A549 (cell line): ENCODE results near the gene VAPB.

Experiments used
- POLR2A ChIP-seq: IDR thresholded peaks from 2 replicates; pipeline ENCODE4 v1.6.1; 2012; ENCODE audit warnings: mild to moderate bottlenecking, low read length
- RFX5 ChIP-seq: fragments of 450-650 bp; IDR thresholded peaks from 2 replicates; pipeline ENCODE4 v1.7.1; 2014; ENCODE audit warnings: antibody characterized with exemption, mild to moderate bottlenecking, moderate library complexity
- SMC3 ChIP-seq: fragments of >200 bp; sonication (Bioruptor Twin); formaldehyde crosslinking; IDR thresholded peaks from 3 replicates; pipeline ENCODE4 v1.6.1; 2018; ENCODE audit warnings: inconsistent platforms
- TF ChIP-seq, protein P1 (sequence below): fragments of >200 bp; sonication (Bioruptor Twin); formaldehyde crosslinking; IDR thresholded peaks from 3 replicates; pipeline ENCODE4 v1.5.1; 2016

DNA sequence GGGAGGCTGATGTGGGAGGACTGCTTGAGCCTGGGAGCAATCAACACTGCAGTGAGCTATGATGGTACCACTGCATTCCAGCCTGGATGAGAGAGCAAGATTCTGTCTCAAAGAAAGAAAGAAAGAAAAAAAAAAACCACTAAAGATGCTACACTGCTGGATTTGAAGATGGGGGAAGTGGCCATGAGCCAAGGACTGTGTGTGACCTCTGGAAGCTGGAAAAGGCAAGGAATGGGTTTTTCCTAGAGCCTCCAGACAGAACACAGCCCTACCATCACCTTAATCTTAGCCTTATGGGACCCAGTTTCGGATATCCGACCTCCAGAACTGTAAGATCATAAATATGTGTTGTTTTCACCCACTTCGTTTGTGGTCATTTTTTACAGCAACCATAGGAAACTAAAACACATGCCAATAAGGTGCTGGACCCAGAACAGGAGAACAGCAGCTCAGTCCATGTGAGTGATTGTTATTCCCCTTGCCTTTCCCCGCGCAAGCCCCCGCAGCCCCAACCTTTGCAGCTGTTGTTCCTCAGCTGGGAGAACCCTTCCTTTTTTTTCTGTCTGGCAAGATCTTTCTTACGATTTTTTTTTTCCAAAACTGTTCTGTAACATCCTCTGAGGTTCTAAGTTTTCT is 11.1 kb upstream of the VAPB start:
- TF ChIP-seq, protein P1, sequence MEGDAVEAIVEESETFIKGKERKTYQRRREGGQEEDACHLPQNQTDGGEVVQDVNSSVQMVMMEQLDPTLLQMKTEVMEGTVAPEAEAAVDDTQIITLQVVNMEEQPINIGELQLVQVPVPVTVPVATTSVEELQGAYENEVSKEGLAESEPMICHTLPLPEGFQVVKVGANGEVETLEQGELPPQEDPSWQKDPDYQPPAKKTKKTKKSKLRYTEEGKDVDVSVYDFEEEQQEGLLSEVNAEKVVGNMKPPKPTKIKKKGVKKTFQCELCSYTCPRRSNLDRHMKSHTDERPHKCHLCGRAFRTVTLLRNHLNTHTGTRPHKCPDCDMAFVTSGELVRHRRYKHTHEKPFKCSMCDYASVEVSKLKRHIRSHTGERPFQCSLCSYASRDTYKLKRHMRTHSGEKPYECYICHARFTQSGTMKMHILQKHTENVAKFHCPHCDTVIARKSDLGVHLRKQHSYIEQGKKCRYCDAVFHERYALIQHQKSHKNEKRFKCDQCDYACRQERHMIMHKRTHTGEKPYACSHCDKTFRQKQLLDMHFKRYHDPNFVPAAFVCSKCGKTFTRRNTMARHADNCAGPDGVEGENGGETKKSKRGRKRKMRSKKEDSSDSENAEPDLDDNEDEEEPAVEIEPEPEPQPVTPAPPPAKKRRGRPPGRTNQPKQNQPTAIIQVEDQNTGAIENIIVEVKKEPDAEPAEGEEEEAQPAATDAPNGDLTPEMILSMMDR: no peak
- TF ChIP-seq POLR2A (no peak), RFX5 (no peak), SMC3 (no peak)
